Skin of body (tissue), 2 donors: Measurements from ENCODE around the gene ATP6V1E1. TPM values are rescaled to one million over a fixed set of nuclear protein-coding genes. Genes with fewer than 3 reads are reported as not detected.

Source experiments
- DNase-seq: peaks from one replicate; lab custom pipeline; 2025; lab: John Stamatoyannopoulos, UW
- total RNA-seq: library from RNA; depleted of rRNA; stranded (reverse); fragments of >200 nt; gene quantifications from one replicate; pipeline ENCODE4 v1.2.3, GENCODE V29; 2014

Gene ATP6V1E1
- total RNA-seq, 1 donor from 2014 or later: 70.4 TPM

DNA sequence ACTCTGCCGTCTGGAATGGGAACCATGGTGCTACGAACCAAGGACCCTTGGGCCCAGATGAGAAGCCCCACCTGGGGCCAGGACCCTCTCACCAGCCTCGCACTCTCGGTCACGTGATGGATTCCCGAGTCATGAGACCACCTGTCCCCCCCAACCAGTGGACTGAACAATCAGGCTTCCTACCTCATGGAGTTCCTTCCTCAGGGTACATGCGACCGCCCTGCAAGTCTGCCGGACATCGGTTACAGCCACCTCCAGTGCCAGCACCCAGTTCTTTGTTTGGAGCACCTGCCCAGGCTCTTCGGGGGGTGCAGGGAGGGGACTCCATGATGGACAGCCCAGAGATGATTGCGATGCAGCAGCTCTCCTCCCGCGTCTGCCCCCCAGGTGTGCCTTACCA lies 86.1 kb downstream of the ATP6V1E1 start:
- DNase-seq: no peak

Other genes starting within 250 kb of the ATP6V1E1 start
- 0.20 TPM for gene SLC25A18, start 65.3 kb downstream of the ATP6V1E1 start, total RNA-seq
- 24.5 TPM for gene BCL2L13, start 10.0 kb upstream of the ATP6V1E1 start, total RNA-seq
- gene BID, start 145.7 kb upstream of the ATP6V1E1 start, total RNA-seq: 12.9 TPM